Sigmoid colon (tissue), 7 donors: Measurements from ENCODE around the gene COL23A1. TPM values are rescaled to one million over a fixed set of nuclear protein-coding genes. Genes with fewer than 3 reads are reported as not detected.

Experiments used
- DNase-seq: peaks from one replicate; pipeline ENCODE4 v3.0.0-alpha.2; 2019
- H3K27ac ChIP-seq, 4 donors: fragments of 200-600 bp; sonication (generic); one replicate each; pipeline ENCODE4 v1.5.1; 2016 to 2019; ENCODE audit warnings: mild to moderate bottlenecking in 1 of 4
- H3K27me3 ChIP-seq, 3 donors: fragments of 200-600 bp; sonication (generic); one replicate each; pipeline ENCODE4 v1.5.1; 2019; ENCODE audit warnings: mild to moderate bottlenecking in 1 of 3
- H3K36me3 ChIP-seq, 4 donors: fragments of 200-600 bp; sonication (generic); one replicate each; pipeline ENCODE4 v1.5.1; 2016 to 2019
- H3K4me1 ChIP-seq, 4 donors: fragments of 200-600 bp; sonication (generic); one replicate each; pipeline ENCODE4 v1.5.1; 2017 to 2019
- H3K4me3 ChIP-seq, 4 donors: fragments of 200-600 bp; sonication (generic); one replicate each; pipeline ENCODE4 v1.5.1; 2017 to 2019; ENCODE audit warnings: mild to moderate bottlenecking in 2 of 4, moderate library complexity in 1 of 4
- H3K9me3 ChIP-seq, 4 donors: fragments of 200-600 bp in 3 of 4; sonication (generic) in 3 of 4; one replicate each; pipeline versions ENCODE4 v1.5.1 to v1.6.1; 2013 to 2019
- CTCF ChIP-seq, 4 experiments: fragments of 450-650 bp in 3 of 4; fragments of 200-600 bp in 1 of 4; IDR thresholded peaks; one replicate each; pipeline ENCODE4 v1.5.1; 2016 to 2019; ENCODE audit warnings: antibody characterized with exemption in 4 of 4, mild to moderate bottlenecking in 3 of 4, moderate library complexity in 2 of 4
- EP300 ChIP-seq, 4 donors: sonication (generic); formaldehyde crosslinking; IDR thresholded peaks; one replicate each; pipeline ENCODE4 v1.6.1; 2017; ENCODE audit warnings: antibody characterized with exemption in 4 of 4
- POLR2A ChIP-seq, 2 donors: fragments of 450-650 bp; IDR thresholded peaks; one replicate each; pipeline ENCODE4 v1.6.1; 2016; ENCODE audit warnings: antibody characterized with exemption in 2 of 2, mild to moderate bottlenecking in 2 of 2, moderate library complexity in 2 of 2
- POLR2AphosphoS5 ChIP-seq, 4 donors: sonication (generic); formaldehyde crosslinking; IDR thresholded peaks; one replicate each; pipeline ENCODE4 v1.6.1; 2017; ENCODE audit warnings: antibody characterized with exemption in 4 of 4
- WGBS, 2 donors: extraction: QIAGEN DNeasy Blood & Tissue Kit; methylation state at CpG; one replicate each; pipeline ENCODE4 v1.1.7; 2013; 5-methylcytosine and 5-hydroxymethylcytosine counted together
- intact Hi-C: fragments of 100-400 bp; cut with DNase I; formaldehyde crosslinking; loops from one replicate; pipeline ENCODE4 v1.15.1; 2023
- polyA plus RNA-seq, 3 donors: library from polyadenylated mRNA; stranded (reverse); fragments of 200-250 nt; gene quantifications; one replicate each; pipeline ENCODE4 v1.2.3, GENCODE V29; 2013
- total RNA-seq, 4 donors: library from RNA; depleted of rRNA; stranded (reverse); fragments of >200 nt; gene quantifications; one replicate each; pipeline ENCODE4 v1.1.0, GENCODE V29; 2016
- donor health status: healthy with polysubstance abuse.
- donor health status: Bipolar disorder and iron deficiency.
- donor health status: healthy.

COL23A1 gene
- total and polyA plus RNA-seq, 7 donors = 0.28 to 1.2 (median 0.57) TPM; not detected in 1

GRCh38 chr5:178359738-178360137, 230.5 kb downstream of the COL23A1 start:
- H3K9me3 ChIP-seq = no peaks in the 10 kb centered on the region
- intact Hi-C loops = no loop called here
- DNase-seq = no peak
- no peak overlapping the region for H3K4me3 ChIP-seq
- no peak overlapping the region for H3K27ac ChIP-seq
- H3K4me1 ChIP-seq = peaks cover 0 to 9% (median 4%) of the 10 kb centered on the region in 4 donors
- TF ChIP-seq POLR2A (IDR thresholded peaks at IDR 0.05) (no peak), POLR2AphosphoS5 (IDR thresholded peaks at IDR 0.05) (no peak), EP300 (IDR thresholded peaks at IDR 0.05) (no peak), CTCF (IDR thresholded peaks at IDR 0.05) (no peak)
- 62 to 69% methylated on average over 9 of the region's 9 CpGs for WGBS, 2 donors
- H3K36me3 ChIP-seq = no peaks in the 10 kb centered on the region
- H3K27me3 ChIP-seq = peaks cover 0 to 19% (median 7%) of the 10 kb centered on the region in 3 donors

DNA sequence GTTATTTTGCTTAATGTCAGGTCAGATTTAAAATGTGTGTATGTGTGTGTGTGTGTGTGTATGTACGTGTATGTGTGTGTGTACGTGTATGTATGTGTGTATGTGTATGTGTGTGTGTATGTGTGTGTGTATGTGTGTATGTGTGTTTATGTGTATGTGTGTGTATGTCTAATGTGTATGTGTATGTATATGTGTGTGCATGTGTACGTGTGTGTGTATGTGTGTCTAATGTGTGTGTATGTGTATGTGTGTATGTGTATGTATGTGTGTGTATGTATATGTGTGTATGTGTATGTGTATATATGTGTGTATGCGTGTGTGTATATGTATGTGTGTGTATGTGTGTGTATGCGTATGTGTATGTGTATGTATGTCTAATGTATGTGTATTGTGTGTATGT, 232.5 kb downstream of the COL23A1 start:
- TF ChIP-seq CTCF (IDR thresholded peaks at IDR 0.05) = no peak
- TF ChIP-seq EP300 (IDR thresholded peaks at IDR 0.05) = no peak
- TF ChIP-seq POLR2AphosphoS5 (IDR thresholded peaks at IDR 0.05) = no peak
- no peak for TF ChIP-seq POLR2A (IDR thresholded peaks at IDR 0.05)
- no peak overlapping the region for H3K4me3 ChIP-seq
- peaks cover 0 to 9% (median 4%) of the 10 kb centered on the region in 4 donors for H3K4me1 ChIP-seq
- no peak overlapping the region for H3K27ac ChIP-seq
- no peak for DNase-seq
- H3K9me3 ChIP-seq = no peaks in the 10 kb centered on the region
- H3K27me3 ChIP-seq = peaks cover 0 to 19% (median 7%) of the 10 kb centered on the region in 3 donors
- intact Hi-C loops = no loop called here
- 74% methylated on average over 5 of the region's 5 CpGs for WGBS, 2 donors
- no peaks in the 10 kb centered on the region for H3K36me3 ChIP-seq

- peak overlapping the region in 1 of 4 donors; percentile 13 for H3K4me3 ChIP-seq
- H3K4me1 ChIP-seq = peaks cover 0 to 9% (median 4%) of the 10 kb centered on the region in 4 donors
- peak in 1 of 4 donors; percentile 28 for TF ChIP-seq POLR2AphosphoS5 (IDR thresholded peaks at IDR 0.05)
- no peak for TF ChIP-seq CTCF (IDR thresholded peaks at IDR 0.05)
- 25 to 36% methylated on average over 13 of the region's 13 CpGs for WGBS, 2 donors
- H3K27me3 ChIP-seq = peaks cover 0 to 19% (median 7%) of the 10 kb centered on the region in 3 donors
- DNase-seq = no peak
- no peaks in the 10 kb centered on the region for H3K9me3 ChIP-seq
- H3K36me3 ChIP-seq = no peaks in the 10 kb centered on the region
- no peak overlapping the region for H3K27ac ChIP-seq
- intact Hi-C loops = no loop called here
Measured at GRCh38 chr5:178357121-178357521, 233.1 kb downstream of the COL23A1 start.

GRCh38 chr5:178356431-178356872, 233.7 kb downstream of the COL23A1 start:
- Histone ChIP-seq H3K27me3 (peaks cover 0 to 21% (median 7%) of the 10 kb centered on the region in 3 donors), H3K9me3 (no peaks in the 10 kb centered on the region), H3K4me1 (peaks cover 0 to 9% (median 4%) of the 10 kb centered on the region in 4 donors), H3K36me3 (no peaks in the 10 kb centered on the region), H3K27ac (no peak overlapping the region), H3K4me3 (no peak overlapping the region)
- TF ChIP-seq CTCF (IDR thresholded peaks at IDR 0.05) = no peak
- no peak for TF ChIP-seq EP300 (IDR thresholded peaks at IDR 0.05)
- WGBS, 2 donors = 4 to 7% methylated on average over 13 of the region's 13 CpGs
- no peak for DNase-seq
- intact Hi-C loops = no loop called here

GRCh38 chr5:178355671-178356070, 234.5 kb downstream of the COL23A1 start:
- Histone ChIP-seq H3K4me3 (no peak overlapping the region), H3K27ac (no peak overlapping the region), H3K36me3 (no peaks in the 10 kb centered on the region), H3K4me1 (peaks cover 0 to 9% (median 4%) of the 10 kb centered on the region in 4 donors), H3K9me3 (no peaks in the 10 kb centered on the region), H3K27me3 (peaks cover 0 to 24% (median 7%) of the 10 kb centered on the region in 3 donors)
- intact Hi-C loops = no loop called here
- DNase-seq = no peak
- 83 to 87% methylated on average over 9 of the region's 9 CpGs for WGBS, 2 donors
- TF ChIP-seq EP300 (IDR thresholded peaks at IDR 0.05) (no peak), POLR2AphosphoS5 (IDR thresholded peaks at IDR 0.05) (no peak), CTCF (IDR thresholded peaks at IDR 0.05) (no peak), POLR2A (IDR thresholded peaks at IDR 0.05) (no peak)
